Retinal pigment epithelial cell (primary cell): Measurements from ENCODE around the gene MAS1L.

Source experiments
- DNase-seq: peaks from one replicate; pipeline ENCODE4 v3.0.0-alpha.2; 2010; ENCODE audit warnings: low read depth
- H3K4me3 ChIP-seq: 2 replicates; pipeline ENCODE4 v1.5.1; 2011; ENCODE audit warnings: mild to moderate bottlenecking, low read length, control low read depth, moderate library complexity
- TF ChIP-seq, protein P1 (sequence below): conservative IDR thresholded peaks from 2 replicates; pipeline ENCODE4 v1.5.1; 2011; ENCODE audit warnings: low read depth, low read length, control low read depth, inconsistent platforms

Gene MAS1L

DNA sequence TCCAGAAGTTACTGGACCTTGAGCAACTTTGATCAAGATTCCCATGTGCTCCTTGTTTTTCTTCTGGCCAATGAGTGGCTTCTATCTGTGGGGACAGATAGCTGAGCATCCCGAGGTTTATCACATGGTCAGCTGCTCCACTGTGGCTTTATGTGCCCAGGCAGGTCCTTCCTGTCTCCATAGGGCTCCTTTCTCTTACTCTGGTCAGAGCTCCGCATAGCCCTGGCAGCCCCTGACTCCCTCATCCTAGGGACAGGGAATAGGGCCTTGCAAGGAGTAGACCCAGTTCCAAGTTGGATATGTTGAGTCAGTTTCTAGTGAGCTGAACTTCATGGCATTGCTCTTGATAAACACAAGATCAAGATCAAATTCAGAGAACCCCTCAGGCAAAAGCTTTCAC lies 6.4 kb upstream of the MAS1L start:
- DNase-seq: no peak
- H3K4me3 ChIP-seq: no peak overlapping the region
- TF ChIP-seq, protein P1, sequence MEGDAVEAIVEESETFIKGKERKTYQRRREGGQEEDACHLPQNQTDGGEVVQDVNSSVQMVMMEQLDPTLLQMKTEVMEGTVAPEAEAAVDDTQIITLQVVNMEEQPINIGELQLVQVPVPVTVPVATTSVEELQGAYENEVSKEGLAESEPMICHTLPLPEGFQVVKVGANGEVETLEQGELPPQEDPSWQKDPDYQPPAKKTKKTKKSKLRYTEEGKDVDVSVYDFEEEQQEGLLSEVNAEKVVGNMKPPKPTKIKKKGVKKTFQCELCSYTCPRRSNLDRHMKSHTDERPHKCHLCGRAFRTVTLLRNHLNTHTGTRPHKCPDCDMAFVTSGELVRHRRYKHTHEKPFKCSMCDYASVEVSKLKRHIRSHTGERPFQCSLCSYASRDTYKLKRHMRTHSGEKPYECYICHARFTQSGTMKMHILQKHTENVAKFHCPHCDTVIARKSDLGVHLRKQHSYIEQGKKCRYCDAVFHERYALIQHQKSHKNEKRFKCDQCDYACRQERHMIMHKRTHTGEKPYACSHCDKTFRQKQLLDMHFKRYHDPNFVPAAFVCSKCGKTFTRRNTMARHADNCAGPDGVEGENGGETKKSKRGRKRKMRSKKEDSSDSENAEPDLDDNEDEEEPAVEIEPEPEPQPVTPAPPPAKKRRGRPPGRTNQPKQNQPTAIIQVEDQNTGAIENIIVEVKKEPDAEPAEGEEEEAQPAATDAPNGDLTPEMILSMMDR: no peak

DNA sequence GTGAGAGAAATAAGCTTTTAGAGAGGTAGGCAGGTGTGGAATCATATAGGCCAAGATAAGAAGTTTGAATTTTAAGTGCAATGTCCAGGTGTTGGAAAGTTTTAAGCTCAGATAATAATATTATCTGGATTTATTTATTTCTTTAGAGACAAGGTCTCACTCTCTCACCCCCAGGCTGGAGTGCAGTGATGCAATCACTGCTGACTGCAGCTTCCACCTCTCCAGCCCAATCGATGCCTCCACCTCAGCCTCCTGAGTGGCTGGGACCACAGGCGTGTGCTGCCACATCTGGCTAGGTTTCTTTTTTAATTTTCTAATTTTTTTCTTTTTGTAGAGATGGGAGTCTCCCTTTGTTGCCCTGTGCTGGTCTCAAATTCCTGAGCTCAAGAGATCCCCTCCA lies 5.5 kb upstream of the MAS1L start:
- TF ChIP-seq, protein P1: no peak
- no peak for DNase-seq

DNA sequence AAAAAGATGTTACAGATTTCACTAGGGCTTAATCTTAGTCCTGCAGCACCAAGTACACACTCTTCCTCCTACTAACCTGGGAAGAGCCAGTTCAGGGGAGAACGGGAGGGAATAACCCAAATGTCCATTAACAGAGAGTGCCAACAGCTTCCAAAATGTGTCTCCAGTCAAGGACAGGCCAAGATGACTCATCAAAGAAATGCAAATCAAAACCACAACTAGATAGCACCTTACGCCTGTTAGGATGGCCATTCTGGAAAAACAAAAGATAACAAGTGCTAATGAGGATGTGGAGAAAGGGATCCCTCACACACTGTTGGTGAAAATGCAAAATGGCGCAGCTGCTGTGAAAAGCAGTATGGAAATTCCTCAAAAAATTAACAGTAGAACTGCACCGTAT lies 3.8 kb upstream of the MAS1L start:
- no peak overlapping the region for H3K4me3 ChIP-seq
- TF ChIP-seq, protein P1: no peak
- no peak for DNase-seq

More for the DNA sequence above, 5.5 kb upstream of the MAS1L start:
- H3K4me3 ChIP-seq: no peak overlapping the region

DNA sequence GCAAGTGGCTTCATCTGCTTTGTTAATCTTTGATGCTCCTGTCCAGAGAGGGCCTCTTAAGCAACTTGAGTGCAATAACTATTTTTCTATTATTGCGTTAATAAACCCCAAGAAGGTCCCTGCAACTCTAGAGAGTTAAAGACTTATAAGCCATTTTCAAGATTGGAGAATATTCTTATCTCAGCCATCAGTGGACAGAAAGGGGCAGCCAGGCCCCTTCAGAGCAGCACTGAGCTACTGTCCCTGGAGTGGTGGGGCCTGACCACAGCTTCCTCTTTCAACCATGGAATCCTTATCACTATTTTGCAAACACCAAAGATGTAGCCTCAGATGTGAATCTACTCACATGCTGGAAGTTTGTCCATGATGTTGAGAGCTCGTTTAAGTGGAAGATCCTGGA lies 2.8 kb upstream of the MAS1L start:
- H3K4me3 ChIP-seq: no peak overlapping the region
- TF ChIP-seq, protein P1: no peak
- no peak for DNase-seq

DNA sequence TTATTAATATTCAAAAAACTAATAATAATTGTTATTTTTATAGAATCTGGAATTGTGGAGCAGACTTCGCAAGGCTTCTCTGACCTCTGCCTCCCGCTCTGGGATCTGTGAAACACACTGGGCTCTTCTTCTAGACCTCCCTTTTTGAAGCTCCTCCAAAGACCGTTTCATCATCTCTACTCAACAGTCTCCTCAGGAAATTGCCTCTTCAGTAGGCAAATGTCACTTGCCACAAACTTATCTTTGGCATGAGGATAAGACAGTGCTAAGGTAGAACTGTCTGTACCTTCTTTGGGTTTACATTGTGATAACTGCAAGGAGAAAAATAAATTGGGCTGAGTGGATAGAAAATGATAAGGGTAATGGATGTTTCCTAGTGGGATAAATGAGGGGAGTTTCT lies 2.3 kb upstream of the MAS1L start:
- no peak for DNase-seq
- TF ChIP-seq, protein P1: no peak
- H3K4me3 ChIP-seq: no peak overlapping the region

DNA sequence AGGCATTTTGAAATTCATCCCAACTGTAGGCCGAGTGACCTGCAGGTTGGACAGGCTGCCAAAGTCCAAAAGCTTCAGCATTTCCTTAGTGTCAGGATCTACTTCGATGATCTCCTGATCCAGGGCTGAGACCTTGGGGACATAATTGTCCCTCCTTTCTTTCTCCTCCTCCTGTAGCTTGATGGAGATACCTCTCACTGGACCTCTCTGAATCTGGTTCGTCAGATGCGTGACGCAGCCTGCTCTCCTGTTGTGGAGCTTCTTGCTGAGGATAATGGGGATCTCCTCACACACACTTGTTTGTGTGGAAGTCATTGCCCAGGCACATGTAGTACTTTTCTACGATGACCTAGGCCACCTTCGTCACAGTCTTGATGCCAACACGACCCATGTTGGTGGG lies 1.5 kb upstream of the MAS1L start:
- TF ChIP-seq, protein P1: no peak
- H3K4me3 ChIP-seq: no peak overlapping the region
- no peak for DNase-seq

DNA sequence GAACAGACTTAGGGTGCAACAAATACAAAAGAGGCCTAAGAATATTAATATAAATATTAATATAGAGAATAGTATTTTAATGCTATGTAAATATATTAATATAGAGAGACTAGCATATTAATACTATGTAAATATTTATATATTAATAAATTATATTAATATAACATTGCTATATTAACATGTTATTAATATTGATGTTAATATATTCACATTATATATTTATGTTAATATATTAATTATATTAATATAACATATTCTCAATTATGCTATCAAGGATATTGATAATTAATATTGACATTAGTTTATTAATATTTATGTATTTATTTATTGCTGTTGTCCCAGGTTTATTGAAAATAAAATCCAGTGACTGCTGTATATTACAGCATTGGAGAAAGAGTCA lies 1.1 kb upstream of the MAS1L start:
- no peak overlapping the region for H3K4me3 ChIP-seq
- TF ChIP-seq, protein P1: no peak
- DNase-seq: no peak
